ENCODE measurements around the gene NHLRC1. TPM values are rescaled to one million over a fixed set of nuclear protein-coding genes. Genes with fewer than 3 reads are reported as not detected.

NHLRC1 gene
- total and polyA plus RNA-seq, 2 of the 13 experiments (the other 11 are each of a cell fraction or from before 2014, with no cell fraction given), result 0.04 to 0.11 TPM

DNA sequence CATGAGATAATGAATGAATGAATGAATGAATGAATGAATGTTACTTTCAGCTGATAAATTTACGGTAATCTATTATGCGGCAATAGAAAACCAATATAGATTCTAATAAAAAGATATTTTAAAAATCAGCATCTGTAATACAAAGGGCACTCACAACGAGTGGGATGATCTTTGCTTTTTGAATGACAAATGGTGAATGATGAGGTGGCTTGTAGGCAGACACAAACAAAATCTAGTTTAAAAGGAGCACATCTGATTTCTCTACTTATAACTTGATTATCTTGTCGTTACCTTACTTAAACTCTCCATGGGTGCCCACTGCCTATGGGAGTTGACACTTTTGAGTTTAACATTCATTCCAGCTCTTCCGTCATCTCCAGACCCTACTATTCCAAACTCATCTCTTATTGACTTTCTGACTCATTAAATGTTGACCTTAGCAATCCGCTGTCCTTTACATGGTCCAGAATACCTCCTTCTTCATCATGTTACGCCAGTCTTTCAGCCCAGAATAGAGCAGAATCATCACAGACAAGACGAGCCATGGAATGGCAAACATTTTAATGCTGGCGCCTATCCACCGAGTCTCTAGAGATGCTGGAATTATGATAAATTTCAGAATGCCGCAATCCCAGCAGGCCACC is 41.3 kb downstream of the NHLRC1 start (continued):
- TF ChIP-seq, protein P1, sequence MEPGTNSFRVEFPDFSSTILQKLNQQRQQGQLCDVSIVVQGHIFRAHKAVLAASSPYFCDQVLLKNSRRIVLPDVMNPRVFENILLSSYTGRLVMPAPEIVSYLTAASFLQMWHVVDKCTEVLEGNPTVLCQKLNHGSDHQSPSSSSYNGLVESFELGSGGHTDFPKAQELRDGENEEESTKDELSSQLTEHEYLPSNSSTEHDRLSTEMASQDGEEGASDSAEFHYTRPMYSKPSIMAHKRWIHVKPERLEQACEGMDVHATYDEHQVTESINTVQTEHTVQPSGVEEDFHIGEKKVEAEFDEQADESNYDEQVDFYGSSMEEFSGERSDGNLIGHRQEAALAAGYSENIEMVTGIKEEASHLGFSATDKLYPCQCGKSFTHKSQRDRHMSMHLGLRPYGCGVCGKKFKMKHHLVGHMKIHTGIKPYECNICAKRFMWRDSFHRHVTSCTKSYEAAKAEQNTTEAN (CRISPR knock-in tag; conservative IDR thresholded peaks at IDR 0.05), result no peak
- no peak for TF ChIP-seq ZBTB1 (CRISPR knock-in tag; IDR thresholded peaks at IDR 0.05; ENCODE audit: borderline replicate concordance)
- no peak for TF ChIP-seq SP140L (CRISPR knock-in tag; IDR thresholded peaks at IDR 0.05; ENCODE audit: borderline replicate concordance)
- no peak for TF ChIP-seq ZBTB7B (CRISPR knock-in tag; IDR thresholded peaks at IDR 0.05)
- no peak for TF ChIP-seq IRF1 (CRISPR knock-in tag; IDR thresholded peaks at IDR 0.05; ENCODE audit: low read depth)
- TF ChIP-seq, protein P2, sequence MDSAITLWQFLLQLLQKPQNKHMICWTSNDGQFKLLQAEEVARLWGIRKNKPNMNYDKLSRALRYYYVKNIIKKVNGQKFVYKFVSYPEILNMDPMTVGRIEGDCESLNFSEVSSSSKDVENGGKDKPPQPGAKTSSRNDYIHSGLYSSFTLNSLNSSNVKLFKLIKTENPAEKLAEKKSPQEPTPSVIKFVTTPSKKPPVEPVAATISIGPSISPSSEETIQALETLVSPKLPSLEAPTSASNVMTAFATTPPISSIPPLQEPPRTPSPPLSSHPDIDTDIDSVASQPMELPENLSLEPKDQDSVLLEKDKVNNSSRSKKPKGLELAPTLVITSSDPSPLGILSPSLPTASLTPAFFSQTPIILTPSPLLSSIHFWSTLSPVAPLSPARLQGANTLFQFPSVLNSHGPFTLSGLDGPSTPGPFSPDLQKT (CRISPR knock-in tag; IDR thresholded peaks at IDR 0.05; ENCODE audit: borderline replicate concordance), result no peak
- TF ChIP-seq IRF2 (CRISPR knock-in tag; IDR thresholded peaks at IDR 0.05), result 0 out of 2 replicates have a peak, but pooled peaks have one; percentile 23
- TF ChIP-seq ZFP82 (CRISPR knock-in tag; IDR thresholded peaks at IDR 0.05; ENCODE audit: borderline replicate concordance), result no peak
- TF ChIP-seq ZNF20 (CRISPR knock-in tag; IDR thresholded peaks at IDR 0.05), result no peak
- no peak for TF ChIP-seq CEBPB (IDR thresholded peaks at IDR 0.05; ENCODE audit: borderline replicate concordance, low read depth, low read length)
- TF ChIP-seq ZNF879 (CRISPR knock-in tag; IDR thresholded peaks at IDR 0.05), result no peak
- TF ChIP-seq TCF12 (IDR thresholded peaks at IDR 0.05), result no peak
- no peak for TF ChIP-seq TCF12 (CRISPR knock-in tag; IDR thresholded peaks at IDR 0.05)
- TF ChIP-seq TCF7 (IDR thresholded peaks at IDR 0.05; ENCODE audit: low read depth), result no peak
- no peak for TF ChIP-seq KDM4B (CRISPR knock-in tag; IDR thresholded peaks at IDR 0.05)
- TF ChIP-seq ZNF180 (CRISPR knock-in tag; IDR thresholded peaks at IDR 0.05; ENCODE audit: borderline replicate concordance, low read depth), result no peak
- TF ChIP-seq SIX1 (CRISPR knock-in tag; IDR thresholded peaks at IDR 0.05; ENCODE audit: borderline replicate concordance), result no peak; the same call in 1 of the 2 replicates
- no peak for TF ChIP-seq FOXP1 (IDR thresholded peaks at IDR 0.05)
- 0 out of 2 replicates have a peak, but pooled peaks have one; percentile 9 for TF ChIP-seq FOXP1 (CRISPR knock-in tag; IDR thresholded peaks at IDR 0.05)
- no peak for TF ChIP-seq CCDC6 (CRISPR knock-in tag; IDR thresholded peaks at IDR 0.05)
- TF ChIP-seq LCORL (IDR thresholded peaks at IDR 0.05), result peak; percentile 61; the same call in 1 of the 2 replicates
- 0 out of 2 replicates have a peak, but pooled peaks have one; percentile 21 for TF ChIP-seq LCORL (CRISPR knock-in tag; IDR thresholded peaks at IDR 0.05)
- no peak for TF ChIP-seq ZNF768 (CRISPR knock-in tag; IDR thresholded peaks at IDR 0.05)
- TF ChIP-seq EEA1 (CRISPR knock-in tag; IDR thresholded peaks at IDR 0.05; ENCODE audit: borderline replicate concordance), result no peak
- TF ChIP-seq SSRP1 (CRISPR knock-in tag; IDR thresholded peaks at IDR 0.05), result no peak
- no peak for TF ChIP-seq GTF3A (CRISPR knock-in tag; conservative IDR thresholded peaks at IDR 0.05)
- TF ChIP-seq, protein P3, sequence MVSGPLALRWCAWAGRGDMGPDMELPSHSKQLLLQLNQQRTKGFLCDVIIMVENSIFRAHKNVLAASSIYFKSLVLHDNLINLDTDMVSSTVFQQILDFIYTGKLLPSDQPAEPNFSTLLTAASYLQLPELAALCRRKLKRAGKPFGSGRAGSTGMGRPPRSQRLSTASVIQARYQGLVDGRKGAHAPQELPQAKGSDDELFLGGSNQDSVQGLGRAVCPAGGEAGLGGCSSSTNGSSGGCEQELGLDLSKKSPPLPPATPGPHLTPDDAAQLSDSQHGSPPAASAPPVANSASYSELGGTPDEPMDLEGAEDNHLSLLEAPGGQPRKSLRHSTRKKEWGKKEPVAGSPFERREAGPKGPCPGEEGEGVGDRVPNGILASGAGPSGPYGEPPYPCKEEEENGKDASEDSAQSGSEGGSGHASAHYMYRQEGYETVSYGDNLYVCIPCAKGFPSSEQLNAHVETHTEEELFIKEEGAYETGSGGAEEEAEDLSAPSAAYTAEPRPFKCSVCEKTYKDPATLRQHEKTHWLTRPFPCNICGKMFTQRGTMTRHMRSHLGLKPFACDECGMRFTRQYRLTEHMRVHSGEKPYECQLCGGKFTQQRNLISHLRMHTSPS (CRISPR knock-in tag; IDR thresholded peaks at IDR 0.05; ENCODE audit: low read depth), result no peak
- no peak for TF ChIP-seq HOXA7 (CRISPR knock-in tag; IDR thresholded peaks at IDR 0.05)
- no peak for TF ChIP-seq TGIF2 (CRISPR knock-in tag; IDR thresholded peaks at IDR 0.05)
